ENCODE data around the gene TRIM26. TPM values are rescaled to one million over a fixed set of nuclear protein-coding genes. Genes with fewer than 3 reads are reported as not detected.

TRIM26 gene
- total and polyA plus RNA-seq, 2 of the 13 experiments (the other 11 are each of a cell fraction or from before 2014, with no cell fraction given), result 27.1 to 38.7 TPM

DNA sequence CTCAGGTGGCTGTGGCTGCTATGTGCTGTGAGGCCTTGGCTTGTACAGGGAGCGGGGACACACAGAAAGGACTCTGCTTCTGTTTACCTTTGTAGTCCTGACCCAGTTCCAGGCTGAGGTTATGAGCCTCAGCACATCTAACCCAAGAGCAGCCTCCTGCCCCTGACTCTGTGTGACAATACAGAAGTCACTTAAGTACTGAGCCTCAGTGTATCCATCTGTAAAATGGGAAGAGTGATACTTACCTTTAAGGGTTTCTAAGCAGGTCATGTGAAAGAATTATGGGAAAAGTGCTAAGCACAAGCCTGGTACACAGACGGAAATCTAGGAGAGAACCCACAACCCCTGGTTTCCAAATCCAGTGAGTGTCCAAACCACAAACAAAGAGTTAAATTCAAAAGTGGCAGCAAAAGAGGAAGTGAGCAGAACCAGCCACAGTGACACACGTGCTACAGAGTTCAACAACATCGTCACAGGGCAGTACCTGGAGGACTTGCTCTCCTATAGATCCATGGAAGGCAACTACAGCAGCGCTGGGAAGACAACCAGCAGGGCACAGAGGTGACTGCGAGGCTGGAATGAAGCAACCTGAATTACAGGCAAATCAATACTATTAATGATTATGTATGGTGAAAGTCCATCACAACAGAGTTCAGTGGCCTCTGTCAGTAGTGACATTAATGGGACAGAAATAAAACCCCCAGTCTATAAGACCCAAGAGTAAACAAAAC lies 12.5 kb downstream of the TRIM26 start (continued):
- TF ChIP-seq CENPBD1 (CRISPR knock-in tag; IDR thresholded peaks at IDR 0.05; ENCODE audit: borderline replicate concordance, low read depth), result no peak
- no peak for TF ChIP-seq THAP11 (CRISPR knock-in tag; IDR thresholded peaks at IDR 0.05)
- TF ChIP-seq ZMYM3 (CRISPR knock-in tag; IDR thresholded peaks at IDR 0.05), result peak; percentile 100
- no peak for TF ChIP-seq NFE2L1 (CRISPR knock-in tag; IDR thresholded peaks at IDR 0.05; ENCODE audit: borderline replicate concordance)
- TF ChIP-seq, protein P1, sequence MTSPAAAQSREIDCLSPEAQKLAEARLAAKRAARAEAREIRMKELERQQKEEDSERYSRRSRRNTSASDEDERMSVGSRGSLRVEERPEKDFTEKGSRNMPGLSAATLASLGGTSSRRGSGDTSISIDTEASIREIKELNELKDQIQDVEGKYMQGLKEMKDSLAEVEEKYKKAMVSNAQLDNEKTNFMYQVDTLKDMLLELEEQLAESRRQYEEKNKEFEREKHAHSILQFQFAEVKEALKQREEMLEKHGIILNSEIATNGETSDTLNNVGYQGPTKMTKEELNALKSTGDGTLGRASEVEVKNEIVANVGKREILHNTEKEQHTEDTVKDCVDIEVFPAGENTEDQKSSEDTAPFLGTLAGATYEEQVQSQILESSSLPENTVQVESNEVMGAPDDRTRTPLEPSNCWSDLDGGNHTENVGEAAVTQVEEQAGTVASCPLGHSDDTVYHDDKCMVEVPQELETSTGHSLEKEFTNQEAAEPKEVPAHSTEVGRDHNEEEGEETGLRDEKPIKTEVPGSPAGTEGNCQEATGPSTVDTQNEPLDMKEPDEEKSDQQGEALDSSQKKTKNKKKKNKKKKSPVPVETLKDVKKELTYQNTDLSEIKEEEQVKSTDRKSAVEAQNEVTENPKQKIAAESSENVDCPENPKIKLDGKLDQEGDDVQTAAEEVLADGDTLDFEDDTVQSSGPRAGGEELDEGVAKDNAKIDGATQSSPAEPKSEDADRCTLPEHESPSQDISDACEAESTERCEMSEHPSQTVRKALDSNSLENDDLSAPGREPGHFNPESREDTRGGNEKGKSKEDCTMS (CRISPR knock-in tag; conservative IDR thresholded peaks at IDR 0.05), result no peak
- no peak for TF ChIP-seq PHF20 (CRISPR knock-in tag; IDR thresholded peaks at IDR 0.05)
- TF ChIP-seq EZH2 (conservative IDR thresholded peaks at IDR 0.05; ENCODE audit: low read depth, low read length), result no peak
- no peak for TF ChIP-seq ZNF792 (CRISPR knock-in tag; IDR thresholded peaks at IDR 0.05)
- TF ChIP-seq BHLHE40 (IDR thresholded peaks at IDR 0.05; ENCODE audit: low read length), result no peak
- peak; percentile 12 for TF ChIP-seq SKI (IDR thresholded peaks at IDR 0.05; ENCODE audit: partially characterized antibody)
- no peak for TF ChIP-seq TAF1 (CRISPR knock-in tag; IDR thresholded peaks at IDR 0.05)
- TF ChIP-seq, protein P2, sequence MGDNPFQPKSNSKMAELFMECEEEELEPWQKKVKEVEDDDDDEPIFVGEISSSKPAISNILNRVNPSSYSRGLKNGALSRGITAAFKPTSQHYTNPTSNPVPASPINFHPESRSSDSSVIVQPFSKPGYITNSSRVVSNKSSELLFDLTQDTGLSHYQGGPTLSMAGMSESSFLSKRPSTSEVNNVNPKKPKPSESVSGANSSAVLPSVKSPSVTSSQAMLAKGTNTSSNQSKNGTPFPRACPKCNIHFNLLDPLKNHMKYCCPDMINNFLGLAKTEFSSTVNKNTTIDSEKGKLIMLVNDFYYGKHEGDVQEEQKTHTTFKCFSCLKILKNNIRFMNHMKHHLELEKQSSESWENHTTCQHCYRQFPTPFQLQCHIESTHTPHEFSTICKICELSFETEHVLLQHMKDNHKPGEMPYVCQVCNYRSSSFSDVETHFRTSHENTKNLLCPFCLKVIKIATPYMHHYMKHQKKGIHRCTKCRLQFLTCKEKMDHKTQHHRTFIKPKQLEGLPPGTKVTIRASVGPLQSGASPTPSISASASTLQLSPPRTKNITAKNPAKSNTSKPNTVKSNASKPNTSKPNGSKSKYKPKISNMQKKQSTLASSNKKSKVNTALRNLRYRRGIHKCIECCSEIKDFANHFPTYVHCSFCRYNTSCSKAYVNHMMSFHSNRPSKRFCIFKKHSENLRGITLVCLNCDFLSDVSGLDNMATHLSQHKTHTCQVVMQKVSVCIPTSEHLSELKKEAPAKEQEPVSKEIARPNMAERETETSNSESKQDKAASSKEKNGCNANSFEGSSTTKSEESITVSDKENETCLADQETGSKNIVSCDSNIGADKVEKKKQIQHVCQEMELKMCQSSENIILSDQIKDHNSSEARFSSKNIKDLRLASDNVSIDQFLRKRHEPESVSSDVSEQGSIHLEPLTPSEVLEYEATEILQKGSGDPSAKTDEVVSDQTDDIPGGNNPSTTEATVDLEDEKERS (CRISPR knock-in tag; IDR thresholded peaks at IDR 0.05), result 0 out of 2 replicates have a peak, but pooled peaks have one; percentile 60
- TF ChIP-seq KDM1A (CRISPR knock-in tag; IDR thresholded peaks at IDR 0.05), result peak; percentile 92
- TF ChIP-seq RBM22 (optimal IDR thresholded peaks at IDR 0.05; ENCODE audit: low read length), result peak; percentile 43
- 0 out of 2 replicates have a peak, but pooled peaks have one; percentile 21 for TF ChIP-seq GMEB1 (CRISPR knock-in tag; IDR thresholded peaks at IDR 0.05; ENCODE audit: borderline replicate concordance)
- no peak for TF ChIP-seq FUBP1 (CRISPR knock-in tag; IDR thresholded peaks at IDR 0.05; ENCODE audit: borderline replicate concordance)
- no peak for TF ChIP-seq NBN (conservative IDR thresholded peaks at IDR 0.05)
- TF ChIP-seq PRMT3 (CRISPR knock-in tag; IDR thresholded peaks at IDR 0.05; ENCODE audit: borderline replicate concordance, low read depth), result no peak
- TF ChIP-seq ZNF292 (CRISPR knock-in tag; IDR thresholded peaks at IDR 0.05; ENCODE audit: borderline replicate concordance, low read depth), result peak; percentile 46; the same call in 1 of the 2 replicates
- TF ChIP-seq ZFP90 (CRISPR knock-in tag; IDR thresholded peaks at IDR 0.05; ENCODE audit: borderline replicate concordance), result no peak
